Peyer's patch (tissue), 4 donors: Measurements from ENCODE around the gene NTN1. TPM values are rescaled to one million over a fixed set of nuclear protein-coding genes. Genes with fewer than 3 reads are reported as not detected.
A peak's percentile ranks its signal among the peaks of the same experiment; 100 is the strongest.

Source experiments
- DNase-seq, 3 donors: peaks; one replicate each; pipeline ENCODE4 v3.0.0-alpha.2; 2017 to 2019
- H3K27ac ChIP-seq, 4 donors: fragments of 200-600 bp; sonication (generic); one replicate each; pipeline ENCODE4 v1.5.1; 2016 to 2019
- H3K27me3 ChIP-seq, 2 donors: fragments of 200-600 bp; sonication (generic); one replicate each; pipeline ENCODE4 v1.5.1; 2019
- H3K36me3 ChIP-seq, 3 donors: fragments of 200-600 bp; sonication (generic); one replicate each; pipeline ENCODE4 v1.5.1; 2016 to 2019
- H3K4me1 ChIP-seq, 4 donors: fragments of 200-600 bp; sonication (generic); one replicate each; pipeline ENCODE4 v1.5.1; 2016 to 2019
- H3K4me3 ChIP-seq, 4 donors: fragments of 200-600 bp; sonication (generic); 1 replicate in 3 of 4; 2 replicates in 1 of 4; pipeline ENCODE4 v1.5.1; 2016 to 2019; ENCODE audit warnings: mild to moderate bottlenecking in 1 of 4
- H3K9me3 ChIP-seq, 4 donors: fragments of 200-600 bp; sonication (generic); one replicate each; pipeline ENCODE4 v1.5.1; 2016 to 2019; ENCODE audit warnings: mild to moderate bottlenecking in 1 of 4
- POLR2A ChIP-seq, 2 donors: fragments of 450-650 bp; IDR thresholded peaks; one replicate each; pipeline ENCODE4 v1.5.1; 2017; ENCODE audit warnings: antibody characterized with exemption in 2 of 2, mild to moderate bottlenecking in 2 of 2, moderate library complexity in 2 of 2
- total RNA-seq, 4 donors: library from RNA; depleted of rRNA; stranded (reverse); fragments of >200 nt; gene quantifications; one replicate each; pipeline ENCODE4 v1.1.0, GENCODE V29; 2016
- TF ChIP-seq, protein P1 (sequence below), 6 experiments: fragments of 450-650 bp in 4 of 6; fragments of 200-600 bp in 2 of 6; sonication (generic) in 1 of 6; IDR thresholded peaks; one replicate each; pipeline ENCODE4 v1.5.1; 2017 to 2019; ENCODE audit warnings: antibody characterized with exemption in 6 of 6, mild to moderate bottlenecking in 3 of 6, moderate library complexity in 1 of 6

NTN1 gene
- total RNA-seq, 4 donors from 2014 or later: 4.0 to 17.3 (median 10.9) TPM

DNA sequence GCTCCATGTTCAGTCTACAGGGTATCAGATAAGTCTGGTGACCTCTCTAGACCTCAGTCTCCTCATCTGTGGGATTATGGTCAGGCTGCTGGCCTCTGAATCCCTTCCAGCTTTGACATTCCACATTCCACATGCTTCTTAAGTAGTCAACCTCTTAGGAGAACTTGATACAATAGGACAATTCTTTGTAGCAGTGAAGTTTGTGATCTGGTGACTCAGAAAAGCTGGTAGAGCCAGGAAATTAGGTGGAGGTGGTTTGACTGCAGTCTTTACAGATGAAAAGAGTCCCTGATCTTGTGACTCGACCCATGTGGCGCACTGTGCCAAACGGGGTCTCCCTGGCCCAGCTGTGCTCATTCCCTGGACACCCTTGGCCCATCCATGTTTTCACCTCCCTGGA is 147.8 kb downstream of the NTN1 start:
- Histone ChIP-seq H3K36me3 (no peaks in the 10 kb centered on the region), H3K9me3 (no peaks in the 10 kb centered on the region), H3K27ac (no peak overlapping the region), H3K4me1 (no peaks in the 10 kb centered on the region), H3K4me3 (no peak overlapping the region), H3K27me3 (no peaks in the 10 kb centered on the region)
- no peak for TF ChIP-seq POLR2A (IDR thresholded peaks at IDR 0.05)
- TF ChIP-seq, protein P1, sequence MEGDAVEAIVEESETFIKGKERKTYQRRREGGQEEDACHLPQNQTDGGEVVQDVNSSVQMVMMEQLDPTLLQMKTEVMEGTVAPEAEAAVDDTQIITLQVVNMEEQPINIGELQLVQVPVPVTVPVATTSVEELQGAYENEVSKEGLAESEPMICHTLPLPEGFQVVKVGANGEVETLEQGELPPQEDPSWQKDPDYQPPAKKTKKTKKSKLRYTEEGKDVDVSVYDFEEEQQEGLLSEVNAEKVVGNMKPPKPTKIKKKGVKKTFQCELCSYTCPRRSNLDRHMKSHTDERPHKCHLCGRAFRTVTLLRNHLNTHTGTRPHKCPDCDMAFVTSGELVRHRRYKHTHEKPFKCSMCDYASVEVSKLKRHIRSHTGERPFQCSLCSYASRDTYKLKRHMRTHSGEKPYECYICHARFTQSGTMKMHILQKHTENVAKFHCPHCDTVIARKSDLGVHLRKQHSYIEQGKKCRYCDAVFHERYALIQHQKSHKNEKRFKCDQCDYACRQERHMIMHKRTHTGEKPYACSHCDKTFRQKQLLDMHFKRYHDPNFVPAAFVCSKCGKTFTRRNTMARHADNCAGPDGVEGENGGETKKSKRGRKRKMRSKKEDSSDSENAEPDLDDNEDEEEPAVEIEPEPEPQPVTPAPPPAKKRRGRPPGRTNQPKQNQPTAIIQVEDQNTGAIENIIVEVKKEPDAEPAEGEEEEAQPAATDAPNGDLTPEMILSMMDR (IDR thresholded peaks at IDR 0.05): no peak
- no peak for DNase-seq

DNA sequence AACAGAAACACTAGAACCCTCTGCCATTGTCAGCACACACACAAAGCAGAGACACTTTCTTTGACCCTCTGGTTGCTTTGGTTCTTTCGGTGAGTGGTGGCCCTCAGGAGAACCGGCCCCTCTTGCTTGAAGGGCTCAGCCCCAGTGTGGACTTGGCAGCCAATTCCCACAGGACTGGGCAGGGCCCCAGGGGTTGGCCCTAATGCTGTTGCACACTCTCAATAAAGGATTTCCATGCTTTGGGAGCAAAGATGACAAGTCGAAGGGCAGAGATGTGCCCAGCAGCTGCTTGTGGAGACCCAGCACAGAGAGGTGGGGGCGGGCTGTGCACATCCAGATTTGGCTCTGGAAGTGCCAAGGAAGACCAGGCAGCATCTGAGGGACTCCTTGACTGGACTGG is 149.0 kb downstream of the NTN1 start:
- H3K27me3 ChIP-seq: no peaks in the 10 kb centered on the region
- TF ChIP-seq POLR2A (IDR thresholded peaks at IDR 0.05): no peak
- H3K9me3 ChIP-seq: no peaks in the 10 kb centered on the region
- no peaks in the 10 kb centered on the region for H3K4me1 ChIP-seq
- no peak overlapping the region for H3K4me3 ChIP-seq
- H3K36me3 ChIP-seq: no peaks in the 10 kb centered on the region
- H3K27ac ChIP-seq: peak overlapping the region in 1 of 4 donors; percentile 52
- DNase-seq: no peak

DNA sequence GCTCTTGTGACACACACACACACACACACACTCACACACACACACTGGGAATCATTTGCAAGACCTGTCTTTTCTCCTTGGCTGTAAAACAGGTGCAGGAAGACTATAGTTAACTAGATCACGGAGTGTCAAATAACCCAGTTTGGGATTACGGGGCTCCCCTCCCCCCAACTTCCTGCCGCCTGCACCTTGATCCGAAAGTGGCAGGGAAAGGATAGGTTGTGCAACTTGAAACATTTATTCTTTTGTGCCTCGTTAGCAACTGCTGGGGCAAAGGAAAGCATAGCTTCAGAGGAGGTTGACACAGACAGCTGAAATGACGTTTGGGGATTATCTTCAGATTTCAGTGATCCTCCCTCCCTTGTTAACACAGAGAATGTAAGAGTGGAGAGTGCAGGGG is 149.5 kb downstream of the NTN1 start:
- Histone ChIP-seq H3K9me3 (no peaks in the 10 kb centered on the region), H3K27me3 (no peaks in the 10 kb centered on the region), H3K27ac (peak overlapping the region in 2 of 4 donors; percentile 5 to 52), H3K36me3 (no peaks in the 10 kb centered on the region), H3K4me3 (no peak overlapping the region), H3K4me1 (no peaks in the 10 kb centered on the region)
- peak in 2 of 3 donors; percentile 53 to 64 for DNase-seq
- TF ChIP-seq POLR2A (IDR thresholded peaks at IDR 0.05): no peak
- TF ChIP-seq, protein P1 (IDR thresholded peaks at IDR 0.05): no peak

DNA sequence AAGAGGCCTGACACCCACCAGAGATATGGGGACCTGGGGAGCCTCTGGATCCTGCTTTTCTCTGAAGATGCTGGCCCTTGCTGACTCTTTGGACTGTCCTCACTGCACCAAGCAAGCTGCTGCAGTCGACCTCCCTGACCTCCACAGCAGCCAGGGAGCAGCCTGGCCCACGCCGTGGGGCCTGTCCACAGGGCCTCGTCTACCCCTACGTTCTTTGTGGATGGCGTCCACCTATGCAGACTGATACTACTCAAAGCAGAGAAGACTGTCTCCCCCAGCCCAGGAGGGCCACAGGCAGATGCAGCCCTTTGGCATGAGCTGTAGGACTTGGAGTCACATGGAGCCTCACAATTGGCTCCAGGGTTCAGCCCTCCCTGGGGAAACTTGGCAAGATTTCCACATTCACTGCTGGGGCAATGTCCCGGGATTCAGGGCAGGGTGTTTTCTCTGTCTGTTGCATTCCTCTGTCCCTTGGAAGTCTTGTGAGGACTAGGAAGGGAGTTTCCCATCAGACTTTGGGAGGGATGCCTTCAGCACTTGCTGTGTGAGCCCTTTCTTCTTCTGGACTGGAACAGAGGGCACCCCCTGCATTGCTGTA is 152.2 kb downstream of the NTN1 start:
- DNase-seq: no peak
- Histone ChIP-seq H3K27ac (no peak overlapping the region), H3K9me3 (no peaks in the 10 kb centered on the region)

DNA sequence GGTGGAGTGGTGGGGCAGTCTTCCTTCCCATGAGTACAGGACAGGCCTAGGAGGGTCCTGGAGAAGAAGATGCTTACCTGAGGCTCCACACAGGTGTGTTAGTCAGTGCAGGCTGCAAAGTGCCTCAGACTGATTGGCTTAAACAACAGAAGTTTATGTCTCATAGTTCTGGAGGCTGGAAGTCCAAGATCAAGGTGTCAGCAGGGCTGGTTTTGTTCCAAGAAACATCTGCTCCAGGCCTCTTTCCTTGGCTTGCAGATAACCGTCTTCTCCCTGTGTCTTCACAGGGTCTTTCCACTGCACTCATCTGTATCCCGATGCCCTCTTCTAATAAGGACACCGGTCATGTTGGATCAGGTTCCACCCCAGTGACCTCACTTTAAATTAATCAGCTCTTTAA is 153.0 kb downstream of the NTN1 start:
- no peaks in the 10 kb centered on the region for H3K9me3 ChIP-seq
- H3K36me3 ChIP-seq: no peaks in the 10 kb centered on the region
- H3K27ac ChIP-seq: no peak overlapping the region
- H3K4me1 ChIP-seq: no peaks in the 10 kb centered on the region
- H3K27me3 ChIP-seq: no peaks in the 10 kb centered on the region
- H3K4me3 ChIP-seq: no peak overlapping the region
- DNase-seq: no peak
- TF ChIP-seq POLR2A (IDR thresholded peaks at IDR 0.05): no peak
- TF ChIP-seq, protein P1 (IDR thresholded peaks at IDR 0.05): no peak

More for the DNA sequence above, 152.2 kb downstream of the NTN1 start:
- H3K27me3 ChIP-seq: no peaks in the 10 kb centered on the region
- TF ChIP-seq, protein P1 (IDR thresholded peaks at IDR 0.05): no peak
- no peak for TF ChIP-seq POLR2A (IDR thresholded peaks at IDR 0.05)
- no peak overlapping the region for H3K4me3 ChIP-seq
- no peaks in the 10 kb centered on the region for H3K36me3 ChIP-seq
- H3K4me1 ChIP-seq: no peaks in the 10 kb centered on the region

DNA sequence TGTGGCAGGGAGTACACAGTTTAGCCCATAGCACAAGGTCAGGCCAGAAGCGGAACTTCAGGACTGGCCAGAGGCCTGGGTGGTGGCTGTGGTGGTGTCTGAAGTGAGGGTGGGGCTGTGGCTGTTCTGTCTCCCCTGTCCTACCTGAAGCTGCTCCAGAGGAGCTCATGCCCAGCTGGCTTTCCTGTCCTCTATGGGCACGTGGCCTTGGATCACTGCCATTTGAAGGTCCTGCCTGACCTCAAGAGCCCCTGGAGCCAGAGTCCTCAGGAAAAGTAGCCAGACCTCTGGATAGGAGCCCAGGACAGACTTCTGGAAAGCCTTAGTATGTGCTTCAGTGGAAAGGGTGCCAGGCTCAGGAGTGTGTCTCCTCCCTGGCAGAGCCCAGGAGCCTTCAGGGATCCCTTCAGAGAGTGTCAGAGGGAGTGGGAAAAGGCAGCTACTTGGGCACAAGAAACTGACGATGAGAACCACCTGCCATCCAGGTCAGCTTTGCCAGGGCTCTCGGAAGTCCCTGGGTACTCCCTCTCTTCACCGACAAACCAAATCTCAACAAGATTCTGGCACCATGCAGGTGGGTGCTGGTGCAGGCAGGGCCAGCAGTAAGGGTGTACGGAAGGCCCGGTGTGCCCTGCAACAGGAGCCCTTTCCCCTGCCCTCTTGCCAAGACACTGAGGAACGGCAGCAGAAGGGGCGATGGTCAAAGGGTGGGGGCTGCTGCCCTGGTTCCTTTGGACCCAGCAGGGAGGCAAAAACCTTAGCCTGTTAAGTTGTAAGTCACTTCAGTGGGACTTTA is 153.7 kb downstream of the NTN1 start:
- Histone ChIP-seq H3K27me3 (no peaks in the 10 kb centered on the region), H3K27ac (no peak overlapping the region), H3K36me3 (no peaks in the 10 kb centered on the region), H3K9me3 (no peaks in the 10 kb centered on the region), H3K4me3 (no peak overlapping the region), H3K4me1 (no peaks in the 10 kb centered on the region)
- TF ChIP-seq, protein P1 (IDR thresholded peaks at IDR 0.05): no peak
- DNase-seq: no peak
